Measurements from ENCODE around the gene COX4I2.

COX4I2 gene

GRCh38 chr20:31693402-31693801 is 55.7 kb downstream of the COX4I2 start:
- H3K4me3 ChIP-seq (ENCODE audit: low read length) = no peak overlapping the region
- no peak for TF ChIP-seq CTCF (IDR thresholded peaks at IDR 0.05; ENCODE audit: insufficient read depth, low read depth, low read length, missing control alignments)
- DNase-seq (ENCODE audit: low read depth) = no peak

GRCh38 chr20:31693987-31694661 is 56.4 kb downstream of the COX4I2 start:
- no peak overlapping the region for H3K4me3 ChIP-seq (ENCODE audit: low read length)
- no peak for TF ChIP-seq CTCF (IDR thresholded peaks at IDR 0.05; ENCODE audit: insufficient read depth, low read depth, low read length, missing control alignments)
- DNase-seq (ENCODE audit: low read depth) = no peak
